ENCODE measurements around the gene NOPCHAP1. TPM values are rescaled to one million over a fixed set of nuclear protein-coding genes. Genes with fewer than 3 reads are reported as not detected.

NOPCHAP1 gene
- total RNA-seq, 3 donors from 2014 or later (not counting 1 experiment from before 2014, with no cell fraction given): 8.0 to 9.5 (median 8.6) TPM

DNA sequence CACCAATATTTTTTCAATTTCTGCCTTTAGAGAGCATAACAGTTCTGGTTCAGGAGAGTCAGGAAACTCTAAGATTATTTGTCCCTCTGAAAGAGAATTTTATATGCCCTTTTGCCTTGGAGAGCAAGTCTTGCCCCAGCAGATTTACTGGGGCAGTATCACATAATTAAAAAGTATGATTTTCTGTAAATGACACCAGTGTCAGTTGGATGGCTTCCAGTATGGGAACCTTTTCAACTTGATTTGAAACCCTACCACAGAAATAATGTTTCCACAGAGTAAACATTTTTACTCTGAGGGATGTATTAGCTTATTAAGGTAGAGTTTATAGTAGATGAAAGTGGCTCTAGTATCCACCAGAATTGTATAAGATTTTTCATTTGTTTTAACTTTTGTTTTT is 15.4 kb downstream of the NOPCHAP1 start:
- no peak overlapping the region for H3K27ac ChIP-seq (ENCODE audit: low read length)
- Mint-ChIP-seq H3K36me3 (peaks cover 38% of the 10 kb centered on the region), H3K27ac (no peak overlapping the region), H3K9me3 (no peaks in the 10 kb centered on the region), H3K4me1 (peaks cover 0 to 4% of the 10 kb centered on the region in 2 donors), H3K4me3 (no peak overlapping the region), H3K27me3 (ENCODE audit: low read depth in 2 of 2) (no peaks in the 10 kb centered on the region)
- intact Hi-C loops (cut with micrococcal nuclease): no loop called here
- no peaks in the 10 kb centered on the region for H3K9me3 ChIP-seq (ENCODE audit: control insufficient read depth, insufficient read depth, low read length)
- H3K27me3 ChIP-seq (ENCODE audit: control insufficient read depth, insufficient read depth, low read length): no peaks in the 10 kb centered on the region
- ATAC-seq: no peak
- no peaks in the 10 kb centered on the region for H3K4me1 ChIP-seq (ENCODE audit: control insufficient read depth, insufficient read depth, low read length)
- no peak overlapping the region for H3K4me3 ChIP-seq (ENCODE audit: low read length)
- TF ChIP-seq, protein P1, sequence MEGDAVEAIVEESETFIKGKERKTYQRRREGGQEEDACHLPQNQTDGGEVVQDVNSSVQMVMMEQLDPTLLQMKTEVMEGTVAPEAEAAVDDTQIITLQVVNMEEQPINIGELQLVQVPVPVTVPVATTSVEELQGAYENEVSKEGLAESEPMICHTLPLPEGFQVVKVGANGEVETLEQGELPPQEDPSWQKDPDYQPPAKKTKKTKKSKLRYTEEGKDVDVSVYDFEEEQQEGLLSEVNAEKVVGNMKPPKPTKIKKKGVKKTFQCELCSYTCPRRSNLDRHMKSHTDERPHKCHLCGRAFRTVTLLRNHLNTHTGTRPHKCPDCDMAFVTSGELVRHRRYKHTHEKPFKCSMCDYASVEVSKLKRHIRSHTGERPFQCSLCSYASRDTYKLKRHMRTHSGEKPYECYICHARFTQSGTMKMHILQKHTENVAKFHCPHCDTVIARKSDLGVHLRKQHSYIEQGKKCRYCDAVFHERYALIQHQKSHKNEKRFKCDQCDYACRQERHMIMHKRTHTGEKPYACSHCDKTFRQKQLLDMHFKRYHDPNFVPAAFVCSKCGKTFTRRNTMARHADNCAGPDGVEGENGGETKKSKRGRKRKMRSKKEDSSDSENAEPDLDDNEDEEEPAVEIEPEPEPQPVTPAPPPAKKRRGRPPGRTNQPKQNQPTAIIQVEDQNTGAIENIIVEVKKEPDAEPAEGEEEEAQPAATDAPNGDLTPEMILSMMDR (IDR thresholded peaks at IDR 0.05): no peak
- no peak for DNase-seq
- H3K36me3 ChIP-seq (ENCODE audit: control insufficient read depth, insufficient read depth, low read length): peaks cover 30% of the 10 kb centered on the region

DNA sequence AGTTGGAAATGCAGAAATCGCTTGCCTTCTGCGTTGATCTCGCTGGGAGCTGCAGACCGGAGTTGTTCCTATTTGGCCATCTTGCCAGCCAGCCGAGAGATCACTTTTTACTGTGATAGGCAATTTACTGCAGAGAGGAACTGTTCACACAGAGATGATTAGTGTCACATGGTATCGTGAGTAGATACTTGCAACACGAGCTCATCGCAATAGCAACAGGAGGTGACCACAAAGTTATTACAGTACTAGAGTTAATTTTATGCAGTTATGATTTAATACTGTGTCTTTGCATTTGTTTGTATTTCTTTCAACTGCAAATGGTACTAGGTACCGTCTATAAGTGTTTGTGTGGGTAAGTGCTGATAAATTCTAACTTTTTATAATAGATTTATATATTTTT is 27.8 kb downstream of the NOPCHAP1 start:
- Mint-ChIP-seq H3K27me3 (ENCODE audit: low read depth in 2 of 2) (no peaks in the 10 kb centered on the region), H3K4me1 (no peaks in the 10 kb centered on the region), H3K36me3 (peaks cover 30% of the 10 kb centered on the region), H3K4me3 (no peak overlapping the region), H3K27ac (no peak overlapping the region), H3K9me3 (peaks cover 2 to 12% of the 10 kb centered on the region in 2 donors)
- TF ChIP-seq, protein P1 (IDR thresholded peaks at IDR 0.05): no peak
- Histone ChIP-seq H3K36me3 (ENCODE audit: control insufficient read depth, insufficient read depth, low read length) (peaks cover 7% of the 10 kb centered on the region), H3K9me3 (ENCODE audit: control insufficient read depth, insufficient read depth, low read length) (no peaks in the 10 kb centered on the region), H3K27ac (ENCODE audit: low read length) (no peak overlapping the region), H3K4me1 (ENCODE audit: control insufficient read depth, insufficient read depth, low read length) (no peaks in the 10 kb centered on the region), H3K4me3 (ENCODE audit: low read length) (no peak overlapping the region), H3K27me3 (ENCODE audit: control insufficient read depth, insufficient read depth, low read length) (no peaks in the 10 kb centered on the region)
- DNase-seq: no peak
- ATAC-seq: no peak
- intact Hi-C loops (cut with micrococcal nuclease): no loop called here
- 99% methylated on average over 8 of the region's 9 CpGs for WGBS (ENCODE audit: insufficient coverage)

DNA sequence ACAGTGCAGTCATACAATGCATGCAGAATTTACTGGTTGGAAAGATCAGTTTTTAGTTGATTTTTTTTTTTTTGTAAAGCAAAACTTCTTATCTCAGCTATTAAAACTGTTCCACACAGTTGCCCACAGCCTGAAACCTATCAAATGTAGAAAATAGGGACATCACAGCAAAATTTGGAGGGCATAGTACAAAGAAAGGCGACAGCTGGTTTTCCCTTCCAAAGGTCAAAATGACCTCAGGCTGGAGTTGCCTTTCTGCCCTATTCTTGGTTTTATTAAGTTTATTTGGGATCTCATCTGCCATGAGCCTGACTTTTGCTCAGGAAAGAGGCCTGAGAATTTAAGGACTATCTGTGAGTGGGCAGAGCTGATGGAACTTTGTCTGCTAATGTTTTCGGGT is 28.5 kb downstream of the NOPCHAP1 start:
- Histone ChIP-seq H3K36me3 (ENCODE audit: control insufficient read depth, insufficient read depth, low read length) (peaks cover 7% of the 10 kb centered on the region), H3K4me1 (ENCODE audit: control insufficient read depth, insufficient read depth, low read length) (no peaks in the 10 kb centered on the region), H3K4me3 (ENCODE audit: low read length) (no peak overlapping the region), H3K27me3 (ENCODE audit: control insufficient read depth, insufficient read depth, low read length) (no peaks in the 10 kb centered on the region), H3K27ac (ENCODE audit: low read length) (no peak overlapping the region), H3K9me3 (ENCODE audit: control insufficient read depth, insufficient read depth, low read length) (no peaks in the 10 kb centered on the region)
- H3K36me3 Mint-ChIP-seq: peaks cover 27% of the 10 kb centered on the region
- DNase-seq (no peak), ATAC-seq (no peak)
- WGBS (ENCODE audit: insufficient coverage): 100% methylated on average over 2 of the region's 2 CpGs
- H3K4me3 Mint-ChIP-seq: no peak overlapping the region
- intact Hi-C loops (cut with micrococcal nuclease): no loop called here
- no peaks in the 10 kb centered on the region for H3K27me3 Mint-ChIP-seq (ENCODE audit: low read depth in 2 of 2)
- H3K9me3 Mint-ChIP-seq: peaks cover 2 to 12% of the 10 kb centered on the region in 2 donors
- H3K4me1 Mint-ChIP-seq: no peaks in the 10 kb centered on the region
- TF ChIP-seq, protein P1 (IDR thresholded peaks at IDR 0.05): no peak
- H3K27ac Mint-ChIP-seq: no peak overlapping the region

DNA sequence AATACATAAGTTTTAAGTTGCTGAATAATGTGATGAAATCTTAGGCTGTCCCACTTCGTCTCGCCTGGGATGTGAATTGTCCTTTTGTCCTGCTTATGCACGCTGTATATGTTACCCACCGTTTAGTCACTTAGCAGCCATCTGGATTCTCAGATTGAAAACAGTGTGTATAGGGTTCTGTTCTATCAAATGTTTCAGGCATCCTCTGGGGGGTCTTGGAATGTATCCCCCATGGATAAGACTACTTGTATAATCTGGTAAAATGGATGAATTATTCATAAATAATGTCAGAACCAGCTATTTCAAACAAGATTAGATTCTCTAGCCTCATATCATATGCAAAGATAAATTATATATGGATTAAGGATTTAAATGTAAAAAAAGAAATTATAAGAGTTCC is 29.4 kb downstream of the NOPCHAP1 start:
- 100% methylated on average over 4 of the region's 4 CpGs for WGBS (ENCODE audit: insufficient coverage)
- no peak for DNase-seq
- ATAC-seq: no peak
- Mint-ChIP-seq H3K27ac (no peak overlapping the region), H3K9me3 (peaks cover 0 to 8% of the 10 kb centered on the region in 2 donors), H3K4me1 (no peaks in the 10 kb centered on the region), H3K4me3 (no peak overlapping the region), H3K36me3 (peaks cover 17% of the 10 kb centered on the region), H3K27me3 (ENCODE audit: low read depth in 2 of 2) (no peaks in the 10 kb centered on the region)
- intact Hi-C loops (cut with micrococcal nuclease): no loop called here
- H3K27ac ChIP-seq (ENCODE audit: low read length): no peak overlapping the region
- no peaks in the 10 kb centered on the region for H3K27me3 ChIP-seq (ENCODE audit: control insufficient read depth, insufficient read depth, low read length)
- no peak overlapping the region for H3K4me3 ChIP-seq (ENCODE audit: low read length)
- TF ChIP-seq, protein P1 (IDR thresholded peaks at IDR 0.05): no peak
- no peaks in the 10 kb centered on the region for H3K4me1 ChIP-seq (ENCODE audit: control insufficient read depth, insufficient read depth, low read length)
- peaks cover 7% of the 10 kb centered on the region for H3K36me3 ChIP-seq (ENCODE audit: control insufficient read depth, insufficient read depth, low read length)
- no peaks in the 10 kb centered on the region for H3K9me3 ChIP-seq (ENCODE audit: control insufficient read depth, insufficient read depth, low read length)

Measured in natural killer cell (primary cell).